T-helper 22 cell (primary cell): ENCODE data around the gene SPPL2B.
A peak's percentile ranks its signal among the peaks of the same experiment; 100 is the strongest.

Source experiments
- DNase-seq: peaks from one replicate; pipeline ENCODE4 v3.0.0-alpha.2; 2020; ENCODE audit warnings: low read depth

Gene SPPL2B

GRCh38 chr19:2324220-2324948 is 4.1 kb upstream of the SPPL2B start:
- DNase-seq: no peak

GRCh38 chr19:2325281-2326046 is 3.0 kb upstream of the SPPL2B start:
- no peak for DNase-seq

DNA sequence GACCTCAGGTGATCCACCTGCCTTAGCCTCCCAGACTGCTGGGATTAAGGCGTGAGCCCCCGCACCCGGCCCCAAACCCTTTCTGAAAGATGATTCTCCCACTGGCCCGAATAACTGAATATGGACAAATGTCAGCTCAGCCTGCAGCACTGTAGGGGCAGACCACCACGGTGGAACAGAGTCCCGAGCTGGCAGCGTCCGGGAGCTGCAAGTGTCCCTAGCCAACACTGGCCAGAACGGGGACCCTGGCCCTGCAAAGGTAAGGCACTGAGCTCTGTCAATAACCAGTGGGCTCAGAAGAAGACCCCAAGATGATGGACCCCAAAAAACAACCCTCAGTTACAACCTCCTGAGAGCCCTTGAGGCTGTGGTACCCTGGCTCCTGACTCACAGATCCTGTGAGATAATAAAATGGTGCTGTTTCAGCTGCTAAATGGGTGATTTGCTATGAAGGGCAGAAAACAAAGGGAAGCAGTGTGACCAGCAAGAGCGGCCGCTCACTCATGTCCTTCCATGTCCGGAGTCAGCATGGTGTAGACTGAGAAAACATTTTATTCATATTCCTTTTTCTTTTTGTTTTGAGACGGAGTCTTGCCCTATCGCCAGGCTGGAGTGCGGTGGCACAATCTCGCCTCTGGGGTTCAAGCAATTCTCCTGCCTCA is 1.7 kb upstream of the SPPL2B start:
- DNase-seq: no peak

- DNase-seq: peak; percentile 55
These were observed 597 bp upstream of the SPPL2B start for GRCh38 chr19:2327773-2328400.

GRCh38 chr19:2329149-2329478 is 630 bp downstream of the SPPL2B start:
- no peak for DNase-seq

DNA sequence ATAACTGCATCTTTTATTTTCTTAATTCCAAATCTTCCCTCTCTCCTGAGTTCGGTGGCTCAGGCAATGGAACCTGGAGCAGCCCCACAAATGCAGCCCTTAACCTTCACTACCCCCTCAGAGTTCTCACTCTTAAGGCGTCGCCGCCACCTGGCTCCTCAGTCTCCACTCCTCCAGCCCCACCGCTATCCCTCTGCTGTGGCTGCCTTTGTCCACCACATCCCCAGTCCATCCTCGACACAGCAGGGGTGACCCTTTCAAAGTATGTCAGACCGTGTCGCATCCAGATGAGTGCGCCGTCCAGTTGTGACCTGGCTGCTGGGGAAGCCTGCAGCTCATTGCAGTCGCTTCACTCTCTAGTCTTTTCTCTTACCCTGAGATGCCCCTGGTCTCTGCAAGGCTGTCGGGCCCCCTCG is 1.0 kb downstream of the SPPL2B start:
- DNase-seq: no peak

GRCh38 chr19:2330255-2330631 is 1.8 kb downstream of the SPPL2B start:
- DNase-seq: no peak

DNA sequence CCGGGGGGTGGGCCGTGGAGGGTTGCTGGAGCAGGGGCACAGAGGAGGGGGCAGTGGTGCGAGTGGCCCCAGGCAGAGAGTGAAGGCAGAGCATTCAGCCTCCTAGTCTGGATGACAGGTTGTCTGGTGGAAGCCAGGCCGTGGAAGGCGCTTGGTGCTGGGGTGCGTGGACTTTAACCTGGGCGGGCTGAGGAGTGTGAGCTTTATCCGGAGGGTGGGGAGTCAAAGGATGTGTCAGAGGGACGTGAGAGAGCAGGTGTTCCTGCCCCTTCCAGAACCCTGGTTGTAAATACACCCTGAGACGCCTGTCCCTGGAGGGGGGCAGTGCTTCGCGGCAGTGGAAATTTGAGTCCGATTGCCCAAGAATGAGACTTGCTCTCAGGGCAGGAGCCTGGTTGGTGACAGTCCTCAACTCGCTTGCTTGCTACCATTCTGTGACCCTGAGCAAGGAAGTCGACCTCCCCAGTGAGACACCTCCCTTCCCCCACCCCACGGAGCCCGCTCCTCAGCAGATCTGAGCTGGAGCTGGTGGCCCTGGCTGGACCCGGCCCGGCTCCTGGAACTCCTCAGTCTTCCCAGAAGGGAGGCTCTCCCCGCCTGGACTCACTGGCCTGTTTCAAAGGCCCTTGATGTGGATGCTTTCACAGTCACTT is 2.3 kb downstream of the SPPL2B start:
- DNase-seq: no peak

DNA sequence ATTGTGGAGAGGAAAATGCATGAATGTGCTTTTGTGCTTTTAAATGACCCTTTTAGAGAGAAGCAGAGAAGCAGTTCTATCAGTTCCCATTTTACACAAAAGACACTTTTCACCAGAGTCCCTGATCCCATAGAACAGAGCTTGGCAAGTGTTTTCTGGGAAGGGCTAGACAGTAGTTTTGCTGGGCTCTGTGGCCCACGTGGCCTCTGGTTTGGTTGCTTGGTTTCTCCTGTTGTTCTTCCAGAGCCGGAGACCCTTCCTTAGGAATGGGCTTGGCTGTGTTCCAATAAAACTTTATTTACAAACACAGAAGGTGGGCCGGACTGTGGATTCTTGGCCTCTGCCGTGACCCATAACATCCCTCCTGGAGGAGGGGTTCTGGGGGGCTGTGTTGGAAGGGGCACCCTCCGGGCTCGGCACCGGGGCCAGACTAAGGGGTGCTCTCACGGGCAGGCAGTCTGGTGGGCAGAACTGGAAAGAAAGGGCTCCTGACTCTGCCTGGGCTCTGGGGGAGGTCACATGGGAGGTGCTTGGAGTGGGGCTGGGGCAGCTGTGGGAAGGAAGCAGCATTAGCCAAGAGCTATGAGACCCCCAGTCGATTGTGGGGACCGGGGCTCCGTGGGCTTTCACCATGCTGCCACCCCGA is 3.2 kb downstream of the SPPL2B start:
- no peak for DNase-seq

- no peak for DNase-seq
These were observed 4.0 kb downstream of the SPPL2B start for GRCh38 chr19:2332341-2333026.

GRCh38 chr19:2333027-2333806 is 4.7 kb downstream of the SPPL2B start:
- DNase-seq: no peak

DNA sequence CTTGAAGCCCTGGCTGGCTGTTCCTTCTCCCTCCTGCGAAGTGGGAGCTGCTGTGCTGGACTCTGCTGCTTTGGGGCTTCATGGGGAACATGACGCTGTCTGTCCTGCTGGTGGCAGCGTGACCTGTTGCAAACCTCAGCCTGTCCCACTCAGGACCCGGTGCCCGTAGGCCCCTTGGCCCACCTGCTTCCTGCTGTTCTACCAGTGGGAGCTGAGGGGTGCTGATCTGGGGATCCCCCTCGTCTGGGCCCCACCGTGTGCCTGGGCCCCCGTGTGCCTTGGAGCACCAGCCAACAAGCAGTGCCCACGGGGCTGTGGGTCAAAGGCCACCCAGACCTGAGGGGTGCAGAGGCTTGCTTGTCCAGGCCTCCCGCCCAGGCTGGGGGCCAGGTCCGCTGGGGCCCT is 5.3 kb downstream of the SPPL2B start:
- DNase-seq: no peak

GRCh38 chr19:2334426-2334825 is 5.9 kb downstream of the SPPL2B start:
- no peak for DNase-seq

GRCh38 chr19:2334986-2335846 is 6.7 kb downstream of the SPPL2B start:
- DNase-seq: no peak

- no peak for DNase-seq
These were observed 7.4 kb downstream of the SPPL2B start for GRCh38 chr19:2335848-2336247.

DNA sequence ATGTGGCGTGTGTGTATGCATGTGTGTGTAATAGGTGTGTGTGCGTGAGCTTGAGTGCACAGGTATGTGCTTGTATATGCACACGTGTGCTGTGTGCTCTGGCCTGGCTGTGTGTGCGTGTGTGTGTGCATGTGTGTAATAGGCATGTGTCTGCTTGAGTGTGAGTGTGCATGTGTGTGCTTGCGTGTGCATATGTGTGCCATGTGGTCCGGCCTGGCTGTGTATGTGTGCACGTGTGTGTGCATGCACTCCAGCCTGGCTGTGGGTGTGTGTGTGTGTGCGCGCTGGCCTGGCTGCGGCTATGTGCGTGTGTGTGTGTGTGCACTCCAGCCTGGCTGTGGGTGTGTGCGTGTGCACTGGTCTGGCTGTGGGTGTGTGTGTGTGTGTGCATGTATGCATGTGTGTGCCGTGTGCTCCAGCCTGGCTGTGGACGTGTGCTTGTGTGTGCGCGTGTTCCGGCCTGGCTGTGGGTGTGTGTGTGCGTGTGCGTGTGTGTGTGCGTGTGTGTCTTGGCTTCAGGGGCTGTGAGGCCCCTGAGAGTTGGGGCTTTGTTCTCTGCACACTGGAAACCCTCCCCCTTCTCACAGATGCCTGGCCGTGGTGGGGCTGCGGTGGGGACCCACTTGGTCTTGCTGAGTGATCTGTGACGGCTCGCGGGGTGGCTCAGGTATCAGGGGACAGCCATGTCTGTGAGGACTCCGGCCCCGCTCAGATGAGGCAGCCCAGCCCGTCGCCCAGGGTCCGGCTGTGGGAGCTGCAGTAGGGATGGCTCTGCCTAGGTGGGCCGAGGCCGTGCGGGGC is 8.2 kb downstream of the SPPL2B start:
- no peak for DNase-seq

GRCh38 chr19:2337329-2337707 is 8.8 kb downstream of the SPPL2B start:
- no peak for DNase-seq

DNA sequence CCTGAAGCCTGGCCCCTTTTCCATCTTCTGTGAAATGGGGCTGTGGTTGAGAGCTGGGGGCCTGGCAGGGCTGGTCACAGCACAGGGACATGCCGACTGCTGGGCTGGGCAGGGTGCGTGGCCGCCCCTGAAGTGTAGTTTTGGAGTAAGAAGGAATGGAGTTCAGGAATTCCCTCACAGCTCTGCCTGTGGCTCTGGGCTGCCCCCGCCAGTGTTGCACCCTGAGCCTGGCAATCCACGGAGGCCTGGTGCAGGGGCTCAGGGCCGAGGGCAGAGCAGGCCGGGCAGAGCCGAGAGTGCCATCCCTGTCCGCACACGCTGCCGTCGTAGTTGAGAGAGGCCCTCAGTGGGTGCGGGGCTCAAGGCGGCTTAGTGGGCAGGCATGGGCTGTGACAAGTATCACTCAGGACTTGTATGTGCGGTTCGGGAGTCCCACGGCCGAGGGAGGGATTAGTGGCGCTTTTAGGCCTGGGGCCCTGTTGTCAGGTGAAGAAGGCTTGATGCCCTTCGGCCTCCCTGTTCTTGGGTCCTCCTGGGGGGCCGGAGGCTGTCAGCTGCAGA is 9.7 kb downstream of the SPPL2B start:
- DNase-seq: no peak
